GM23338 (cell line): ENCODE measurements around the gene OSGEPL1. TPM values are rescaled to one million over a fixed set of nuclear protein-coding genes. Genes with fewer than 3 reads are reported as not detected.

ENCODE experiments used
- ATAC-seq: fragments of 200-7000 bp; cut with Tn5 transposase; 3 replicates; pipeline ENCODE4 v1.9.1; 2020
- DNase-seq: peaks from one replicate; pipeline ENCODE4 v3.0.0-alpha.2; 2015; ENCODE audit warnings: low spot score
- H2AFZ ChIP-seq: fragments of 200-600 bp; sonication (generic); 2 replicates; pipeline ENCODE4 v1.8.0; 2016; ENCODE audit warnings: antibody characterized with exemption, mild to moderate bottlenecking, moderate library complexity
- H3F3A ChIP-seq: fragments of 200-600 bp; sonication (generic); replicated peaks from 2 replicates; pipeline ENCODE4 v1.8.0; 2017; ENCODE audit warnings: antibody characterized with exemption, mixed run types, low read depth
- H3K27ac ChIP-seq: fragments of 200-600 bp; sonication (generic); 2 replicates; pipeline ENCODE4 v1.6.1; 2016; ENCODE audit warnings: low read depth
- H3K27me3 ChIP-seq: fragments of 200-600 bp; sonication (generic); 2 replicates; pipeline ENCODE4 v1.8.0; 2016; ENCODE audit warnings: mild to moderate bottlenecking, mixed run types, moderate library complexity; ENCODE audit not compliant: insufficient read depth
- H3K36me3 ChIP-seq: fragments of 200-600 bp; sonication (generic); 2 replicates; pipeline ENCODE4 v1.8.0; 2016; ENCODE audit warnings: mild to moderate bottlenecking; ENCODE audit not compliant: insufficient read depth
- H3K4me1 ChIP-seq: fragments of 200-600 bp; sonication (generic); 2 replicates; pipeline ENCODE4 v1.8.0; 2016; ENCODE audit warnings: mild to moderate bottlenecking, moderate library complexity; ENCODE audit not compliant: insufficient read depth
- H3K4me2 ChIP-seq: fragments of 200-600 bp; sonication (generic); 2 replicates; pipeline ENCODE4 v1.7.1; 2017; ENCODE audit warnings: mixed run types
- H3K4me3 ChIP-seq: fragments of 200-600 bp; sonication (generic); 2 replicates; pipeline ENCODE4 v1.6.1; 2016; ENCODE audit warnings: mixed run types
- H3K79me2 ChIP-seq: fragments of 200-600 bp; sonication (generic); replicated peaks from 2 replicates; pipeline ENCODE4 v1.8.0; 2017; ENCODE audit warnings: mild to moderate bottlenecking; ENCODE audit not compliant: insufficient read depth
- H3K9me2 ChIP-seq: fragments of 200-600 bp; sonication (generic); 2 replicates; pipeline ENCODE4 v1.8.0; 2017; ENCODE audit not compliant: insufficient read depth
- H4K20me1 ChIP-seq: fragments of 200-600 bp; sonication (generic); replicated peaks from 2 replicates; pipeline ENCODE4 v1.8.0; 2017; ENCODE audit warnings: mild to moderate bottlenecking; ENCODE audit not compliant: insufficient read depth
- H3K27ac Mint-ChIP-seq: 2 replicates; pipeline ENCODE4 v1.8.0; 2020; ENCODE audit warnings: inconsistent platforms, mild to moderate bottlenecking, moderate library complexity, mixed read lengths
- H3K27me3 Mint-ChIP-seq: 3 replicates; pipeline ENCODE4 v1.8.0; 2022; ENCODE audit warnings: low read depth, mild to moderate bottlenecking, moderate library complexity, mixed read lengths, inconsistent platforms; ENCODE audit not compliant: insufficient read depth, poor library complexity
- H3K36me3 Mint-ChIP-seq: 3 replicates; pipeline ENCODE4 v1.8.0; 2021; ENCODE audit warnings: low read depth, mild to moderate bottlenecking, inconsistent platforms, moderate library complexity, mixed read lengths
- H3K4me1 Mint-ChIP-seq: 3 replicates; pipeline ENCODE4 v1.8.0; 2020; ENCODE audit warnings: mild to moderate bottlenecking, inconsistent platforms, mixed read lengths
- H3K4me3 Mint-ChIP-seq: 3 replicates; pipeline ENCODE4 v1.8.0; 2021; ENCODE audit warnings: moderate library complexity, mild to moderate bottlenecking, inconsistent platforms, mixed read lengths
- H3K9me3 Mint-ChIP-seq: 3 replicates; pipeline ENCODE4 v1.8.0; 2020; ENCODE audit warnings: moderate library complexity, mild to moderate bottlenecking, inconsistent platforms, mixed read lengths
- CREB1 ChIP-seq: fragments of 250-450 bp; sonication (Bioruptor Pico); IDR thresholded peaks from 2 replicates; pipeline ENCODE4 v1.5.0; 2020; ENCODE audit warnings: low read depth, mild to moderate bottlenecking, moderate library complexity
- CTCF ChIP-seq, 2 experiments: fragments of 200-600 bp in 1 of 2; sonication (generic) in 1 of 2; conservative IDR thresholded peaks; 2 replicates each; pipeline versions ENCODE4 v1.5.1 to v1.6.1; 2016 to 2017; ENCODE audit warnings: antibody characterized with exemption in 2 of 2, low read depth in 2 of 2, mild to moderate bottlenecking in 2 of 2, moderate library complexity in 1 of 2
- ETS1 ChIP-seq: IDR thresholded peaks from 2 replicates; pipeline ENCODE4 v1.6.1; 2016; ENCODE audit warnings: antibody characterized with exemption
- NANOG ChIP-seq: IDR thresholded peaks from 2 replicates; pipeline ENCODE4 v1.6.1; 2016; ENCODE audit warnings: antibody characterized with exemption, borderline replicate concordance
- POLR2AphosphoS5 ChIP-seq: IDR thresholded peaks from 2 replicates; pipeline ENCODE4 v1.6.1; 2016; ENCODE audit warnings: antibody characterized with exemption, low read depth
- REST ChIP-seq: IDR thresholded peaks from one replicate; pipeline ENCODE4 v1.6.1; 2018; ENCODE audit warnings: antibody characterized with exemption; ENCODE audit not compliant: unreplicated experiment
- STAT1 ChIP-seq: IDR thresholded peaks from one replicate; pipeline ENCODE4 v1.6.1; 2016; ENCODE audit warnings: antibody characterized with exemption; ENCODE audit not compliant: unreplicated experiment
- polyA plus RNA-seq: library from polyadenylated mRNA; unstranded; fragments of >200 nt; fragmentation: Nextera tagmentation; extraction: Ambion mirVana; gene quantifications from 2 replicates; pipeline ENCODE4 v1.2.1, GENCODE V29; 2016
- total RNA-seq: library from RNA; depleted of rRNA; stranded (reverse); fragments of >200 nt; shearing (Covaris generic); gene quantifications from 2 replicates; pipeline ENCODE4 v1.2.3, GENCODE V29; 2014
- TF ChIP-seq, protein P1 (sequence below): fragments of 250-450 bp; sonication (Bioruptor Pico); IDR thresholded peaks from 2 replicates; pipeline ENCODE4 v1.5.0; 2020; ENCODE audit warnings: mild to moderate bottlenecking, moderate library complexity

The OSGEPL1 gene
- total and polyA plus RNA-seq, 2 experiments from 2014 or later = 19.6 to 23.1 TPM

DNA sequence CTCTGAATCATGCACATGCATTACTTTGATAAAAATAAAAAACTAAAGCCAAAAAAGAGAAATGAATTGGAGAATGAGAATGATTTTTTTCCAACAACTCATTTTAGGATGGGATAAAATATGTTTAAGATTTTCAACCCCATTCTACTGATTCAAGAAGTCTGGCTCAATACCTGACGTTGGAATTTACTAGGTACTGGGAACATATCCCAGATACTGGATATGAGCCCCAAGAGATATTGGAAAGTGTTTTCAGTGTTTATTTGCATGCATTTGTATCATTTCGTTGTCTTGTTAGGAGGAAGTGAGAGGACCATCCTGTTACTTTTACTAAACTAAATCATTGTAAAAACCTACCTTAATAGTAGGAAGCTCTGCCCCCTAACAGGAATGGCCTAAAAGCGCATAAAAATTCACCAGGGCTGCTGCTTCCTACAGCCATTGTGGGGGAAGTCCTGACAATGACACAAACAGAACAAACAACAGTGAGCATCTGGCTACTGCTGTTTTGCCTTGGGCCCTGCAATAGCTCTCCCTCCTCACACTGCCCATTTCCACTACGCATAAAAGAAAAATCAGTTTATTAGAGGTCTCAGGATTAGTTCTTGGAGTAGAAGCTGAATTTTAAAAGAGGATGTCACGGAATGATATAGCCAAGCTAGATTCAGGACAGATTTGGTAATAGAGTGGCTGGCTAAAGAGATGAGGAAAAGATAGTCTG, 52.9 kb downstream of the OSGEPL1 start (continued):
- TF ChIP-seq REST (no peak), ETS1 (no peak), POLR2AphosphoS5 (no peak), NANOG (no peak), STAT1 (no peak)

DNA sequence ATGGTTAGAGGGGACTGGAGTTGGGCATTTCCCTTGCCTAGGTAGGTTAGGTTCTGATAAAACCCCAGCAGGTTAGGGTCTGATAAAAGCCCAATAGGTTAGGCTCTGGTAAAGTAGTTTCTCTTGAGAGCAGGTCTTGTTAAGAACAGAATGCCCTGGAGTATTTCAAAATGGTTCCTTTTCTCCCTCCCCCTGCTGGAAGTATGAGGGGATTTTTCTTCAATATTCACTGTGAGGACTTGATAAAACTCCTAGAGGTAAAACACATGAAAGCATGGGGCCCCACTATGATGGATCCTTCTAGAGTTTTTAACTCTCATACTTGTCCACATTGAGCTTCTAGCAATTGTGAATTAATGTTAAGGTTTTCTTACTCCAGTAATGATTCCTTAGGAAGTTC, 60.5 kb downstream of the OSGEPL1 start:
- Mint-ChIP-seq H3K36me3 (no peaks in the 10 kb centered on the region), H3K9me3 (no peaks in the 10 kb centered on the region), H3K4me1 (peaks cover 3% of the 10 kb centered on the region; the same call in 2 of the 3 replicates), H3K27me3 (no peaks in the 10 kb centered on the region), H3K4me3 (no peak overlapping the region), H3K27ac (no peak overlapping the region)
- H3F3A ChIP-seq = no peaks in the 10 kb centered on the region
- no peaks in the 10 kb centered on the region for H4K20me1 ChIP-seq
- no peaks in the 10 kb centered on the region for H3K27me3 ChIP-seq
- ATAC-seq = peak; percentile 32; the same call in 2 of the 3 replicates
- H3K4me3 ChIP-seq = no peak overlapping the region
- H2AFZ ChIP-seq = no peak overlapping the region
- no peak overlapping the region for H3K4me2 ChIP-seq
- no peaks in the 10 kb centered on the region for H3K4me1 ChIP-seq
- no peaks in the 10 kb centered on the region for H3K9me2 ChIP-seq
- DNase-seq = peak; percentile 60
- no peak overlapping the region for H3K27ac ChIP-seq
- TF ChIP-seq, protein P1, sequence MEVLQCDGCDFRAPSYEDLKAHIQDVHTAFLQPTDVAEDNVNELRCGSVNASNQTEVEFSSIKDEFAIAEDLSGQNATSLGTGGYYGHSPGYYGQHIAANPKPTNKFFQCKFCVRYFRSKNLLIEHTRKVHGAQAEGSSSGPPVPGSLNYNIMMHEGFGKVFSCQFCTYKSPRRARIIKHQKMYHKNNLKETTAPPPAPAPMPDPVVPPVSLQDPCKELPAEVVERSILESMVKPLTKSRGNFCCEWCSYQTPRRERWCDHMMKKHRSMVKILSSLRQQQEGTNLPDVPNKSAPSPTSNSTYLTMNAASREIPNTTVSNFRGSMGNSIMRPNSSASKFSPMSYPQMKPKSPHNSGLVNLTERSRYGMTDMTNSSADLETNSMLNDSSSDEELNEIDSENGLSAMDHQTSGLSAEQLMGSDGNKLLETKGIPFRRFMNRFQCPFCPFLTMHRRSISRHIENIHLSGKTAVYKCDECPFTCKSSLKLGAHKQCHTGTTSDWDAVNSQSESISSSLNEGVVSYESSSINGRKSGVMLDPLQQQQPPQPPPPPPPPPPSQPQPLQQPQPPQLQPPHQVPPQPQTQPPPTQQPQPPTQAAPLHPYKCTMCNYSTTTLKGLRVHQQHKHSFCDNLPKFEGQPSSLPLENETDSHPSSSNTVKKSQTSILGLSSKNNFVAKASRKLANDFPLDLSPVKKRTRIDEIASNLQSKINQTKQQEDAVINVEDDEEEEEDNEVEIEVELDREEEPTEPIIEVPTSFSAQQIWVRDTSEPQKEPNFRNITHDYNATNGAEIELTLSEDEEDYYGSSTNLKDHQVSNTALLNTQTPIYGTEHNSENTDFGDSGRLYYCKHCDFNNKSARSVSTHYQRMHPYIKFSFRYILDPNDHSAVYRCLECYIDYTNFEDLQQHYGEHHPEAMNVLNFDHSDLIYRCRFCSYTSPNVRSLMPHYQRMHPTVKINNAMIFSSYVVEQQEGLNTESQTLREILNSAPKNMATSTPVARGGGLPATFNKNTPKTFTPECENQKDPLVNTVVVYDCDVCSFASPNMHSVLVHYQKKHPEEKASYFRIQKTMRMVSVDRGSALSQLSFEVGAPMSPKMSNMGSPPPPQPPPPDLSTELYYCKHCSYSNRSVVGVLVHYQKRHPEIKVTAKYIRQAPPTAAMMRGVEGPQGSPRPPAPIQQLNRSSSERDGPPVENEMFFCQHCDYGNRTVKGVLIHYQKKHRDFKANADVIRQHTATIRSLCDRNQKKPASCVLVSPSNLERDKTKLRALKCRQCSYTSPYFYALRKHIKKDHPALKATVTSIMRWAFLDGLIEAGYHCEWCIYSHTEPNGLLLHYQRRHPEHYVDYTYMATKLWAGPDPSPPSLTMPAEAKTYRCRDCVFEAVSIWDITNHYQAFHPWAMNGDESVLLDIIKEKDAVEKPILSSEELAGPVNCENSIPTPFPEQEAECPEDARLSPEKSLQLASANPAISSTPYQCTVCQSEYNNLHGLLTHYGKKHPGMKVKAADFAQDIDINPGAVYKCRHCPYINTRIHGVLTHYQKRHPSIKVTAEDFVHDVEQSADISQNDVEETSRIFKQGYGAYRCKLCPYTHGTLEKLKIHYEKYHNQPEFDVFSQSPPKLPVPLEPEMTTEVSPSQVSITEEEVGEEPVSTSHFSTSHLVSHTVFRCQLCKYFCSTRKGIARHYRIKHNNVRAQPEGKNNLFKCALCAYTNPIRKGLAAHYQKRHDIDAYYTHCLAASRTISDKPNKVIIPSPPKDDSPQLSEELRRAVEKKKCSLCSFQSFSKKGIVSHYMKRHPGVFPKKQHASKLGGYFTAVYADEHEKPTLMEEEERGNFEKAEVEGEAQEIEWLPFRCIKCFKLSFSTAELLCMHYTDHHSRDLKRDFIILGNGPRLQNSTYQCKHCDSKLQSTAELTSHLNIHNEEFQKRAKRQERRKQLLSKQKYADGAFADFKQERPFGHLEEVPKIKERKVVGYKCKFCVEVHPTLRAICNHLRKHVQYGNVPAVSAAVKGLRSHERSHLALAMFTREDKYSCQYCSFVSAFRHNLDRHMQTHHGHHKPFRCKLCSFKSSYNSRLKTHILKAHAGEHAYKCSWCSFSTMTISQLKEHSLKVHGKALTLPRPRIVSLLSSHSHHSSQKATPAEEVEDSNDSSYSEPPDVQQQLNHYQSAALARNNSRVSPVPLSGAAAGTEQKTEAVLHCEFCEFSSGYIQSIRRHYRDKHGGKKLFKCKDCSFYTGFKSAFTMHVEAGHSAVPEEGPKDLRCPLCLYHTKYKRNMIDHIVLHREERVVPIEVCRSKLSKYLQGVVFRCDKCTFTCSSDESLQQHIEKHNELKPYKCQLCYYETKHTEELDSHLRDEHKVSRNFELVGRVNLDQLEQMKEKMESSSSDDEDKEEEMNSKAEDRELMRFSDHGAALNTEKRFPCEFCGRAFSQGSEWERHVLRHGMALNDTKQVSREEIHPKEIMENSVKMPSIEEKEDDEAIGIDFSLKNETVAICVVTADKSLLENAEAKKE (CRISPR knock-in tag) = no peak
- TF ChIP-seq STAT1 = no peak
- no peak for TF ChIP-seq CREB1 (CRISPR knock-in tag)
- peak in 1 of 2 experiments; percentile 45; a peak in 2 of 4 replicates for TF ChIP-seq CTCF (conservative IDR thresholded peaks at IDR 0.05; ENCODE audit: low read depth in 2 of 2)
- H3K36me3 ChIP-seq = no peaks in the 10 kb centered on the region
- no peaks in the 10 kb centered on the region for H3K79me2 ChIP-seq
